ENCODE data around the gene NHLRC3.
"Not testable (repeated sequence)": the region's sequence is repeated elsewhere in the genome, so short reads cannot be mapped to it uniquely, and the experiment has no call there.

Gene NHLRC3

DNA sequence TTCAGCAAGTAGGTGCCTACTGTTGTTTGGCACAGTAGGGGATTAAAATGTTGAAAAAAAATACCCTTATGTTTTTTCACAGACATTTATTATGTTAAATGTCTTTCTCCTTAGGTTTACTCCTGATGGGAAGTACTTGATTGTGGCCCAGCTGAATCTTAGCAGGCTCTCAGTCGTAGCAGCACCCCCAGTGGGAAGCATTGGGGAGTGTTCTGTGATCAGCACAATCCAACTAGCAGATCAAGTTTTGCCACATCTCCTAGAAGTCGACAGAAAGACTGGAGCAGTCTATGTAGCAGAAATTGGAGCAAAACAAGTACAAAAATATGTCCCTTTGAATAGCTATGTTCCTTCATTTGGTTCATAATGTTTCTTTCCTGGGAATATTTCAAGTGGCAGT, 9.3 kb downstream of the NHLRC3 start:
- no peak for DNase-seq

DNA sequence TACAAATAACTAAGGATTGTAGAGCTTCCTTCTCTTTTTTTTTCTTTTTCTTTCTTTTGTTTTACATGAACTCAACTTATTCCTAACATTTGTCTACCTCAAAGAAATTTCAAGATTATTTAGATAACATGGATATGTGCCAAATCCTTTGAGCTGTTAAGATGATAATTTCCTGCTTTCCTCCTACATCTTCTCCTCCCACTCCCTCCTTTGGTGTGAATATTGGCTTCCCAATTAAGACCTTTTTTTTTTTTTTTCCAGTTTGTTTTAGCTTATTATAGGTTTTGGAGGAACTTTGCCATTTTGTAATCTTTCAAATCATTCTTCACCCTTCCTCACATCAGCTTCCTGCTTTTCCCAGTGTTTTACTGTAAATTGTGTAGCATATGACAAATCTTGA, 10.6 kb downstream of the NHLRC3 start:
- no peak for DNase-seq

DNA sequence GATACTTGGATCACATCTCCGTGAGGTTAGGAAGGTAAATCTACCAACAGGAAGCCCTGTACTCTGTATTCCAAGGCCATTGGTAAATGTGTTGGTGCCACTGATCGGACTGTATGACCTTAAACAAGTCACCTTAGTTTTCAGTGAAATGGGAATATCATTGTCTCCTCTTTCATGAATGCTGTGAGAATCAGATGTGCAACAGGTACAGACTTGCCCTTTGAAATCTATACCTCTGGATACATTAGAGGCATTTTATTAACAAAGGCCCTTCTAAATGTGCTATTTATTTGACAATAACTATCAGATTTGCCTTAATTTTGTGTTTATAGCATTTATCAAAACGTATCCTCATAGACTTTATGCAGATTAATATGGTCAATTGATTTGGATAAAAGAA, 11.0 kb downstream of the NHLRC3 start:
- no peak for DNase-seq

DNA sequence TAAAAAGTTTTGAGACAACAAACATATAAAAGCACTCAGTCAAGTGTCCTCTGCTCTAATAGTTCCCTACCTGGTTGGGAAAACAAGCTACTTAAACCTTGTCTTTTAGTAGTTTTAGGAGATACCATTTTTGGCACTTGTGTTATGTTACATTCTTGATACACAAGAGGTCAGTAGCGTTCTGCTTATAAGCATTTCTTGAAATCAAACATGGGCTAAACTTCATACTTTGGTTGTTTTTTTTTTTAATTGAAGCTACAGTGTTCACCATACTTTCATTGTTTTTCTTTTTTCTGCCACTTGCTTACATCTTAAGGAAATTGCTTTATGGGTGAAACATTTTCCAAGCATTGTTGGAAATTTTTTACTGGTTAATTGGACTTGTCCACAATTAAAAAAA, 12.9 kb downstream of the NHLRC3 start:
- peak; percentile 10 for DNase-seq

DNA sequence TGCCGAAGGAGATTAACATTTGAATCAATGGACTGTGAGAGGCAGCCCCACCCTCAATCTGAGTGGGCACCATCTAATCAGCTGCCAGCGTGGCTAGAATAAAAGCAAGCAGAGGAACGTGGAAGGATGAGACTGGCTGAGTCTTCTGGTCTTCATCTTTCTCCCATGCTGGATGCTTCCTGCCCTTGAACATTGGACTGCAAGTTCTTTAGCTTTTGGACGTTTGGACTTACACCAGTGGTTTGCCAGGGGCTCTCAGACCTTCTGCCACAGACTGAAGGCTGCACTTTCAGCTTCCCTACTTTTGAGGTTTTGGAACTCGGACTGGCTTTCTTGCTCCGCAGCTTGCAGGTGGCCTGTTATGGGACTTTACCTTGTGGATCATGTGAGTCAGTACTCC, 14.7 kb downstream of the NHLRC3 start:
- no peak for DNase-seq

DNA sequence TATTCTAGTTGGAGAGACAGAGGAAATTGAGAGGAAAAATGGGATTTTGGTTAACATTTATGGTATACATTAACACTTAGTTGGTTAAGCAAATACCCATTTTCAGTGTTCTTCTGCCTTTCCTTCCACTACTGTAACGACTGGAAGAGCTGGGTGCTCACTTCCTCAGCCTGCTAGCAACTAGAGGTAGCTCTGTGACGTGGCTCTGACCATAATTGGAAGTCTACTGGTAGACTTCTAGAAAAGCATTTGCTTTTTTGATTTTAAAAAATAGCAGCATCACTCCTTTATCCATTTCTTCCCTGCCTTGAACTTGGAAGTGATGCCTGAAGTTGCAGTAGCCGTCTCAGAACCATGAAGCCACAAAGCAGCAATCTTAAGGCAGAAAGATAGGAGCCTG, 15.9 kb downstream of the NHLRC3 start:
- DNase-seq = no peak

DNA sequence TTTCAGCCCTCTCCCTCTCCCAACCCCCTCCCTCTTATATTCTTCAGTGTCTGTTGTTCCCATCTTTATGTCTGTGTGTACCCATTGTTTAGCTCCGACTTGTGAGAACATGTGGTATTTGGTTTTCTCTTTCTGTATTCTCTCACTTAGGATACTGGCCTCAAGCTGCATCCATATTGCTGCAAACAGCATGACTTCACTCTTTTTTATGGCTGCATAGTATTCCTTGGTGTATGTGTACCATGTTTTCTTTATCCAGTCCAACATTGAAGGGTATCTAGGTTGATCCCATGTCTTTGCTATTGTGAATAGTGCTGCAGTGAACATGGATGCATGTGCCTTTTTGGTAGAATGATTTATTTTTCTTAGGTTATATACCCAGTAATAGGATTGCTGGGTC, 17.8 kb downstream of the NHLRC3 start:
- no peak for DNase-seq

DNA sequence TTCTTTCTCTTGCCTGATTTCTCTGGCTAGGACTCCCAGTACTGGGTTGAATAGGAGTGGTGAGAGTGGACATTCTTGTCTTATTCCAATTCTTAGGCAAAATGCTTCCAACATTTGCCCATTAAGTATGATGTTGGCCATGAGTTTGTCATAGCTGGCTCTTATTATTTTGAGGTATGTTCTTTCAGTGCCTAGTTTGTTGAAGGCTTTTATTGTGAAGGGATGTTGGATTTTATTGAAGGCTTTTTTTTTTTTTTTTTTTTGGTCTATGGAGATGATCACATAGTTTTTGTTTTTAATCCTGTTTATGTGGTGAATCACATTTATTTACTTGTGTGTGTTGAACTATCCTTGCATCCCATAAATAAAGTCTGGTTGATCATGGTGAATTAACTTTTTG, 19.8 kb downstream of the NHLRC3 start:
- DNase-seq = no peak

DNA sequence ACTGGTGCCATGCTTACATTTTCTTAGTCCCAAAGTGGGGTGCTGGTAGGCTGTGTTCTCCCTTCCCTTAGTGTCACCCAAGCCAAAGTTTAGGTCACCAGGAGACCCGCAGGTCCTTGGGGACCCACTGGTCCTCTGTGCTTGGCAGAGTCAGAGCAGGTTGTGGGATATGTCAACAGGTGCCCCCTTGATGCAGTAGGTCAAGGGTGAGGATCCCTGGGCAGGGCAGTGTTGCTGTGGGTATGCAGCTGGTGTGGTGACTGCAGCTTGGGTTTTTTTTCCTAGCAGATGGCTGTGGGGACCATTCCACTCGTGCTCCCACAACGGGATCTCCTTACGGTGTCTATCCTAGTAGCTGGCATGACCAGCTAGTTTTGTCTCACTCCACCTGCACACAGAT, 23.7 kb downstream of the NHLRC3 start:
- DNase-seq = no peak

DNA sequence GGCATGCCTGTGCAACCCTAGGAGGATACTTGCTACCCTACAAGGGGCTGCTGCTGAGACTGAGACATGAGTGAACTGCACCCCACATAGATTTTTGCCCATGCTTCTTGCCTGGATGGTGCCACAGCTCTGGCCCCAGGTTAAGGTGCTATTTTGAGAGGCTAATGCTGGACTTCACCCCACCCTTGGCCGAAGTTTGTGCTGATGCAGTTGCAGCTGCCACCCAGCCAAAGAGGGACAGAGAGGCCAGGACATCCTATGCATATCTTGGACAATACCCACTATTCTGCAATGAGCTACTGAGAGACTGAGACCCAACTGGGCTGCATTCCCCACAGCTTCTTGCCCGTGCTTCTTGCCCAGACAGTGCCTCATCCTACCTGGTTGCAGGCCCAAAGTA, 34.6 kb downstream of the NHLRC3 start:
- DNase-seq = no peak

DNA sequence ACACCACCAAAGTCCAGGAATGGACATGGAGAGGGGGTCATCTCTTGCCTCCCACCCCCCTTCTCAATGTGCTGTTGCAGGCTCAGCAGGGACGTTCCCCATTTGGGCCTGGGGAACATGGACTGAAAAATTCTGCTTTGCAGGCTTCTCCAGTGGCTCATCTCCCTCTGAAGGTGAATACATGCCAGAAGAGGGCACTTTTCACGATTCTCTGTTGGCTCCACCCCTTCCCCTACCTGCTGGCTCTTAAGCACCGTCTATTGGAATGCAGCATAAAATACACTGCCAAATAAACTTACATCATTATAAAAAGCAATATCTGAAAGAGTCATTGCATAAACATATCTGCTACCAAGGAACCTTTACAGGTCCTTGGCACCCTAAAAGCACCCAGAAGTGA, 35.7 kb downstream of the NHLRC3 start:
- DNase-seq = no peak

DNA sequence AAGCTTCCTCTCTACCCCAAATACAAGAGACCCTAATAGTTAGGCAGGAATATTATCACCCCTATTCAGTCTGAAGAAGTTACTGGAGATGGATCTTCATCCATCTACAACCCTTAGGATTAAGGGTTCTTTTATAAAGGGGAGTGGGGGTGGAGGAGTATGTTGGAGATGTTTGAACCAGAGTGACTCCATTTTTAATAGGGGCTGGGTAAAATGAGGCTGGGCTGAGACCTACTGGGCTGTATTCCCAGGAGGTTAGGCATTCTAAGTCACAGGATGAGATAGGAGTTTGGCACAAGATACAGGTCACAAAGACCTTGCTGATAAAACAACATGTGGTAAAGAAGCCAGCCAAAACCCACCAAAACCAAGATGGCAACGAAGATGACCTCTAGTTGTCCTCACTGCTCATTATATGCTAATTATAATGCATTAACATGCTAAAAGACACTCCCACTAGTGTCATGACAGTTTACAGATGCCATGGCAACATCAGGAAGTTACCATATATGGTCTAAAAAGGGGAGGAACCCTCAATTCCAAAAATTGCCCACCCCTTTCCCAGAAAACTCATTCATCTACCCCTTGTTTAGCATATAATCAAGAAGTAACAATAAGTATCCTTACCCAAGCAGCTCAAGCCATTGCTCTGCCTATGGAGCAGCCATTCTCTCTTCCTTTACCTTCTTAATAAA, 48.1 kb downstream of the NHLRC3 start:
- DNase-seq = not testable (repeated sequence)

DNA sequence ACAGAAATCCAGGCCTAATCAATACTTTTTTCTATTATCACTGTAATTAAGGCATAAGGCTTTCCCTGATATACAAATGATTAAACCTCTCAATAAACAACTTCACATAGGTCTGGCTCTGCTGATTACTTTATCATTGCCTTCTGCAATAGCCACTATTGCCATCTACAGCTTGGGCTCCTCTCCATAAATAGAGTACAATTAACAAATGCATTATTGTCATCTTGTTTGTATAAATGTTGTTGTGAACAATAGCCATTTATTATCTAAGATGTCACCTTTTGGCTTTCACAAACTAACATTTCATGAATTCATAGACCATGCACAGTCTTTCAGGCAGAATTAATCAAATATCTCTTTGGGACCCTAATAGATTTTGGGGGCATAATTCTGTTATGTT, 53.3 kb downstream of the NHLRC3 start:
- DNase-seq = no peak

DNA sequence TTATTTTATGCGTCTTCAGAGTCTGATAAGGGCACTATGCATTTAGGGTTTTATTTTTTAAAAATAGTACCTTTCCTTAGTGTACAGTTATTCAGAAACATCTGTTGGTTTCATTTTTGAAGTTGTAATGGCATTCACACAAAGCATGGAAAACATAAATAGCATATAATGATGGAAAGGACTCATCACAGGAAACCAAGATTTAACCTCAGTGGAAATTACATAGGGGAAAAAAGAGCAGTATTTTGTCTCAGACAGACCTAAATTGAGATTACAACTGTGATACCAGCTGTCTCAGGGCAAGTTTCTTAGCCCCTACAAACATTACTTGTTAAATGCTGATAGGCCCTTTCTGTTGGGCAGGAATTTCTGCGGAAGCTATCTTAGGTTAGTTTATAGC, 57.2 kb downstream of the NHLRC3 start:
- no peak for DNase-seq

DNA sequence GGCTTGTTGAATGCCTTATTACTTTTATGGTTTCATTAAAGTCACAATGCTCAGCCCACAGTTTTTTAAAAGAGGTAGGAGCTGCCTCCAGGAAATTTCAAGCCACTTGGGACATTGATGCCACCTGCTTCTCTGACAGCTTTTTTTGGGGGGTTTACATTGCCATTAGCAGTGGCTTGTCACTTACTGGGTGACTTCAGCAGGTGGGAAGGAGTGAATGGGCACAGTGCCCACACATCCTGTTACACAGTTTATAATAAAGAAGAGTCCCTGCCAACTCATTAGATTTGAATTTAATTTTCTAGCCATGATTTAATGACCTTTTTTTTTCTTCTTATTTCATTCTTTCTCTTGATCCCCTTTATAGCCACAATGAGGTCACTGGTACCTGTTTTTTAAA, 61.0 kb downstream of the NHLRC3 start:
- DNase-seq = no peak

Data from NCI-H2227 treated with DMSO at 0.1 percent for 48 hours (cell line).